A549 (cell line): ENCODE results near the gene PPP3CA. TPM values are rescaled to one million over a fixed set of nuclear protein-coding genes. Genes with fewer than 3 reads are reported as not detected.
A peak's percentile ranks its signal among the peaks of the same experiment; 100 is the strongest.

Experiments used
- ATAC-seq, 2 experiments: fragments of 200-7000 bp in 1 of 2; fragments of >200 bp in 1 of 2; cut with Nextera tagmentation in 1 of 2; cut with Tn5 transposase in 1 of 2; 3 replicates each; pipeline versions ENCODE4 v1.8.0 to v1.9.1; 2018 to 2020; ENCODE audit warnings: mild to moderate bottlenecking in 1 of 2, moderate library complexity in 1 of 2
- CTCF ChIA-PET: fragments of 300-600 bp; sonication (Branson Sonifier 250); formaldehyde crosslinking; extraction: SDS; loops from one replicate; lab custom pipeline; 2021; ENCODE audit warnings: antibody characterized with exemption, inconsistent platforms; lab: Yijun Ruan, JAX
- POLR2A ChIA-PET: fragments of 350-600 bp; formaldehyde crosslinking; extraction: SDS; loops from one replicate; lab custom pipeline; 2021; ENCODE audit warnings: antibody characterized with exemption, inconsistent platforms; lab: Yijun Ruan, JAX
- DNase-seq, 2 experiments: peaks; one replicate each; pipeline versions ENCODE4 v3.0.0 to v3.0.0-alpha.2; 2011 to 2016; ENCODE audit warnings: low read depth in 1 of 2, low spot score in 1 of 2
- FAIRE-seq: peaks from 2 replicates; lab custom pipeline; 2011; peaks lifted over from hg19 to GRCh38; lab: Jason Lieb, UNC
- H3K27ac ChIP-seq, 2 experiments: fragments of >200 bp; sonication (Bioruptor Twin); formaldehyde crosslinking; 3 replicates each; pipeline ENCODE4 v1.5.1; 2016 to 2017
- H3K4me1 ChIP-seq: fragments of >200 bp; sonication (Bioruptor Twin); formaldehyde crosslinking; 3 replicates; pipeline ENCODE4 v1.6.1; 2016
- H3K4me2 ChIP-seq: fragments of >200 bp; sonication (Bioruptor Twin); formaldehyde crosslinking; 3 replicates; pipeline ENCODE4 v1.6.1; 2016
- H3K4me3 ChIP-seq: fragments of >200 bp; sonication (Bioruptor Twin); formaldehyde crosslinking; 3 replicates; pipeline ENCODE4 v1.5.1; 2016
- H3K9me3 ChIP-seq: fragments of >200 bp; sonication (Bioruptor Twin); formaldehyde crosslinking; 3 replicates; pipeline ENCODE4 v1.6.1; 2016
- CHD2 ChIP-seq: fragments of 150-350 bp; IDR thresholded peaks from 2 replicates; pipeline ENCODE4 v1.6.1; 2014; ENCODE audit warnings: low read length; ENCODE audit not compliant: partially characterized antibody
- CTCF ChIP-seq: fragments of >200 bp; sonication (Bioruptor Twin); formaldehyde crosslinking; IDR thresholded peaks from 3 replicates; pipeline ENCODE4 v1.5.1; 2016
- ESRRA ChIP-seq: fragments of 150-350 bp; IDR thresholded peaks from 2 replicates; pipeline ENCODE4 v1.6.1; 2014; ENCODE audit warnings: mild to moderate bottlenecking, low read length, borderline replicate concordance
- FOSB ChIP-seq: fragments of 250-450 bp; sonication (Bioruptor Pico); IDR thresholded peaks from 2 replicates; pipeline ENCODE4 v1.5.0; 2020; ENCODE audit warnings: mild to moderate bottlenecking, moderate library complexity
- FOSL2 ChIP-seq, 2 experiments: fragments of 450-650 bp in 1 of 2; fragments of >200 bp in 1 of 2; sonication (Bioruptor Twin) in 1 of 2; formaldehyde crosslinking; IDR thresholded peaks; 2 replicates each; pipeline versions ENCODE4 v1.5.0 to v1.6.1; 2016 to 2020; ENCODE audit warnings: mild to moderate bottlenecking in 1 of 2, moderate library complexity in 1 of 2
- FOXS1 ChIP-seq: fragments of 250-450 bp; sonication (Bioruptor Pico); IDR thresholded peaks from 2 replicates; pipeline ENCODE4 v1.5.0; 2020; ENCODE audit warnings: mild to moderate bottlenecking, moderate library complexity
- HMGXB4 ChIP-seq: fragments of 250-450 bp; sonication (Bioruptor Pico); IDR thresholded peaks from 2 replicates; pipeline ENCODE4 v1.5.0; 2021; ENCODE audit warnings: mild to moderate bottlenecking, moderate library complexity, borderline replicate concordance
- HOXB13 ChIP-seq: fragments of 250-450 bp; sonication (Bioruptor Pico); IDR thresholded peaks from 2 replicates; pipeline ENCODE4 v1.5.0; 2020; ENCODE audit warnings: low read depth, mild to moderate bottlenecking, moderate library complexity
- HOXB5 ChIP-seq: fragments of 250-450 bp; sonication (Bioruptor Pico); IDR thresholded peaks from 2 replicates; pipeline ENCODE4 v1.5.0; 2020; ENCODE audit warnings: mild to moderate bottlenecking, moderate library complexity
- MAFK ChIP-seq: fragments of 450-650 bp; IDR thresholded peaks from 2 replicates; pipeline ENCODE4 v1.6.1; 2014; ENCODE audit not compliant: partially characterized antibody
- NFE2L2 ChIP-seq: fragments of 150-350 bp; conservative IDR thresholded peaks from 2 replicates; pipeline ENCODE4 v1.6.1; 2014; ENCODE audit warnings: low read length
- NPAS2 ChIP-seq: fragments of 250-450 bp; sonication (Bioruptor Pico); IDR thresholded peaks from 2 replicates; pipeline ENCODE4 v1.8.0; 2022; ENCODE audit warnings: mild to moderate bottlenecking, moderate library complexity, borderline replicate concordance
- PBX3 ChIP-seq: IDR thresholded peaks from 2 replicates; pipeline ENCODE4 v1.6.1; 2012
- PHF8 ChIP-seq: fragments of 200-600 bp; sonication (generic); IDR thresholded peaks from 2 replicates; pipeline ENCODE4 v1.6.1; 2016; ENCODE audit warnings: low read depth, mild to moderate bottlenecking, antibody characterized with exemption, moderate library complexity, borderline replicate concordance
- POLR2AphosphoS2 ChIP-seq: conservative IDR thresholded peaks from 2 replicates; pipeline ENCODE4 v1.6.1; 2012; ENCODE audit warnings: low read length, improper control_type of control experiment, inconsistent platforms
- RAD21 ChIP-seq, 2 experiments: fragments of >200 bp in 1 of 2; sonication (Bioruptor Twin) in 1 of 2; formaldehyde crosslinking in 1 of 2; IDR thresholded peaks in 1 of 2; conservative IDR thresholded peaks in 1 of 2; 2 replicates in 1 of 2; 3 replicates in 1 of 2; pipeline ENCODE4 v1.6.1; 2012 to 2018; ENCODE audit warnings: inconsistent platforms in 1 of 2
- RNF2 ChIP-seq: fragments of 200-600 bp; sonication (generic); IDR thresholded peaks from 2 replicates; pipeline ENCODE4 v1.6.1; 2016; ENCODE audit warnings: low read depth, mild to moderate bottlenecking, antibody characterized with exemption, moderate library complexity, borderline replicate concordance
- SREBF2 ChIP-seq: fragments of 450-650 bp; IDR thresholded peaks from 2 replicates; pipeline ENCODE4 v1.6.1; 2014; ENCODE audit warnings: mild to moderate bottlenecking, moderate library complexity
- USF2 ChIP-seq: fragments of 450-650 bp; IDR thresholded peaks from 2 replicates; pipeline ENCODE4 v1.6.1; 2014; ENCODE audit warnings: antibody characterized with exemption
- ZSCAN20 ChIP-seq: fragments of 250-450 bp; sonication (Bioruptor Pico); IDR thresholded peaks from 2 replicates; pipeline ENCODE4 v1.8.0; 2022; ENCODE audit warnings: mild to moderate bottlenecking, moderate library complexity
- WGBS: methylation state at CpG from one replicate; pipeline ENCODE4 v1.1.6; 2017; ENCODE audit errors: missing lambda C conversion rate; 5-methylcytosine and 5-hydroxymethylcytosine counted together
- polyA plus RNA-seq, 4 experiments: library from polyadenylated mRNA; depleted of rRNA in 3 of 4; stranded (reverse); fragments of >200 nt; fragmentation: RNase III in 1 of 4; extraction: RNeasy Plus Mini Kit Qiagen cat#74134 plus additional on column Dnase treatment in 1 of 4; gene quantifications; 2 replicates in 3 of 4; 3 replicates in 1 of 4; pipeline ENCODE4 v1.2.3, GENCODE V29; 2011 to 2017

The PPP3CA gene
- polyA plus RNA-seq, 2 of the 4 experiments (the other 2 are of a cell fraction), result 21.4 to 42.4 TPM

GRCh38 chr4:101157415-101158133 is 189.8 kb downstream of the PPP3CA start (continued):
- TF ChIP-seq HOXB13 (CRISPR knock-in tag), result no peak
- TF ChIP-seq NFE2L2, result no peak
- TF ChIP-seq CTCF, result no peak
- TF ChIP-seq ZSCAN20 (CRISPR knock-in tag), result no peak
- TF ChIP-seq MAFK, result no peak
- no peak for TF ChIP-seq SREBF2
- TF ChIP-seq HOXB5 (CRISPR knock-in tag), result no peak
- no peak for TF ChIP-seq CHD2

GRCh38 chr4:101156619-101157310 is 190.6 kb downstream of the PPP3CA start:
- 66% methylated on average over 6 of the region's 6 CpGs for WGBS
- CTCF ChIA-PET, result no interaction called here
- no peak for DNase-seq
- Histone ChIP-seq H3K4me3 (no peak overlapping the region), H3K9me3 (no peaks in the 10 kb centered on the region), H3K27ac (peak overlapping the region; percentile 55 to 76), H3K4me1 (peaks cover 90% of the 10 kb centered on the region), H3K4me2 (peak overlapping the region; percentile 71)
- POLR2A ChIA-PET, result no interaction called here
- no peak for TF ChIP-seq PBX3
- TF ChIP-seq USF2, result no peak
- no peak for TF ChIP-seq FOSL2 (IDR thresholded peaks at IDR 0.05)
- no peak for TF ChIP-seq FOSL2 (CRISPR knock-in tag; IDR thresholded peaks at IDR 0.05)
- no peak for TF ChIP-seq HOXB13 (CRISPR knock-in tag)
- no peak for TF ChIP-seq POLR2AphosphoS2
- no peak for TF ChIP-seq CHD2
- TF ChIP-seq FOSB (CRISPR knock-in tag), result no peak
- TF ChIP-seq HMGXB4 (CRISPR knock-in tag), result no peak
- TF ChIP-seq NPAS2 (CRISPR knock-in tag), result no peak
- no peak for TF ChIP-seq FOXS1 (CRISPR knock-in tag)
- no peak for TF ChIP-seq PHF8
- TF ChIP-seq SREBF2, result no peak
- TF ChIP-seq ESRRA, result no peak
- TF ChIP-seq RAD21 (conservative IDR thresholded peaks at IDR 0.05 in 1 of 2, IDR thresholded peaks at IDR 0.05 in 1 of 2), result no peak
- no peak for TF ChIP-seq RNF2
- no peak for TF ChIP-seq MAFK
- TF ChIP-seq HOXB5 (CRISPR knock-in tag), result no peak
- no peak for ATAC-seq
- no peak for FAIRE-seq
